ENCODE results near the gene MPP2.

Gene MPP2

DNA sequence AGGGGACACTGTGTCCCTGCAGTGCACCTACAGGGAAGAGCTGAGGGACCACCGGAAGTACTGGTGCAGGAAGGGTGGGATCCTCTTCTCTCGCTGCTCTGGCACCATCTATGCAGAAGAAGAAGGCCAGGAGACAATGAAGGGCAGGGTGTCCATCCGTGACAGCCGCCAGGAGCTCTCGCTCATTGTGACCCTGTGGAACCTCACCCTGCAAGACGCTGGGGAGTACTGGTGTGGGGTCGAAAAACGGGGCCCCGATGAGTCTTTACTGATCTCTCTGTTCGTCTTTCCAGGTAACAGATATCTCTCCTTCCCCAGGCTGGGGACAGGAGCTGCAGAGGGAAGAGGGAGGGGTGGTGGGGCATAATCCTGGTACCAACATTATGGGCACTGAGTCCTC lies 58.7 kb downstream of the MPP2 start:
- H3K79me2 ChIP-seq (ENCODE audit: insufficient read depth, low read length) = no peaks in the 10 kb centered on the region
- no peaks in the 10 kb centered on the region for H3K9me2 ChIP-seq (replicated peaks; ENCODE audit: insufficient read depth, low read length)
- TF ChIP-seq EZH2phosphoT487 (conservative IDR thresholded peaks at IDR 0.05; ENCODE audit: low read length) = no peak
- TF ChIP-seq, protein P1, sequence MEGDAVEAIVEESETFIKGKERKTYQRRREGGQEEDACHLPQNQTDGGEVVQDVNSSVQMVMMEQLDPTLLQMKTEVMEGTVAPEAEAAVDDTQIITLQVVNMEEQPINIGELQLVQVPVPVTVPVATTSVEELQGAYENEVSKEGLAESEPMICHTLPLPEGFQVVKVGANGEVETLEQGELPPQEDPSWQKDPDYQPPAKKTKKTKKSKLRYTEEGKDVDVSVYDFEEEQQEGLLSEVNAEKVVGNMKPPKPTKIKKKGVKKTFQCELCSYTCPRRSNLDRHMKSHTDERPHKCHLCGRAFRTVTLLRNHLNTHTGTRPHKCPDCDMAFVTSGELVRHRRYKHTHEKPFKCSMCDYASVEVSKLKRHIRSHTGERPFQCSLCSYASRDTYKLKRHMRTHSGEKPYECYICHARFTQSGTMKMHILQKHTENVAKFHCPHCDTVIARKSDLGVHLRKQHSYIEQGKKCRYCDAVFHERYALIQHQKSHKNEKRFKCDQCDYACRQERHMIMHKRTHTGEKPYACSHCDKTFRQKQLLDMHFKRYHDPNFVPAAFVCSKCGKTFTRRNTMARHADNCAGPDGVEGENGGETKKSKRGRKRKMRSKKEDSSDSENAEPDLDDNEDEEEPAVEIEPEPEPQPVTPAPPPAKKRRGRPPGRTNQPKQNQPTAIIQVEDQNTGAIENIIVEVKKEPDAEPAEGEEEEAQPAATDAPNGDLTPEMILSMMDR (IDR thresholded peaks at IDR 0.05; ENCODE audit: insufficient read depth, low read length, poor library complexity, severe bottlenecking) = no peak
- H3K27ac ChIP-seq (ENCODE audit: low read depth, low read length) = no peak overlapping the region
- no peaks in the 10 kb centered on the region for H4K20me1 ChIP-seq (ENCODE audit: low read depth, low read length)
- no peaks in the 10 kb centered on the region for H3K9me3 ChIP-seq (ENCODE audit: insufficient read depth, low read length)
- H3K4me3 ChIP-seq (ENCODE audit: insufficient read depth, low read length, poor library complexity, severe bottlenecking) = no peak overlapping the region
- peaks cover 2% of the 10 kb centered on the region; the same call in 1 of the 2 replicates for H3K27me3 ChIP-seq (ENCODE audit: low read length)
- H3K36me3 ChIP-seq (ENCODE audit: low read length) = no peaks in the 10 kb centered on the region
- no peaks in the 10 kb centered on the region for H3F3A ChIP-seq (ENCODE audit: insufficient read depth)
- no peak overlapping the region for H3K9ac ChIP-seq (ENCODE audit: low read length)
- no peak overlapping the region for H2AFZ ChIP-seq (ENCODE audit: low read depth, low read length, severe bottlenecking)
- no peak overlapping the region for H3K4me2 ChIP-seq (ENCODE audit: low read depth, low read length, poor library complexity, severe bottlenecking)

DNA sequence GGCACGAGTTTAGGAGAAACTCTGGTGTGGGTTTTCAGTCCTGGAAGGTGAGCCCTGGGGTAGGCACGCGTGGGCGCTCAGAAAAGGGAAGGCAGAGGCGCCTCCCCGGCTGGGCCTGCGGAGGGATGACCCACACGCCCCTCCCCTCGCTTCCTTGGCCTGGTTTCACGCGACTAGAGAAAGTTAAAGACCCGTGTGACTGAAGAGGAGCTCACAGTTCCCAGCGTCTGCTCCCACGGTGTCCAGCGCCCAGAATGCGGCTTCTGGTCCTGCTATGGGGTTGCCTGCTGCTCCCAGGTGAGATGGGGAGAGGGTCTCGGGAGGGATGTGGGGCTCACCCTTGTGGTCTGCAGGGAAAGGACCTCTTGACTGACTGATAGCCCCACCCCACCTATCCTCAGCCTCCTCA lies 60.4 kb downstream of the MPP2 start, which contains the start of gene CD300LG:
CD300LG (plus strand) TSS at position 214 of the 409 bp plus-strand sequence; CDS start at position 255, 41 bp downstream.
- no peaks in the 10 kb centered on the region for H3K79me2 ChIP-seq (ENCODE audit: insufficient read depth, low read length)
- no peak within 1 kb of the TSS for H3K9ac ChIP-seq (ENCODE audit: low read length)
- H3F3A ChIP-seq (ENCODE audit: insufficient read depth) = no peaks in the 10 kb centered on the region
- no peaks in the 10 kb centered on the region for H3K36me3 ChIP-seq (ENCODE audit: low read length)
- no peak within 1 kb of the TSS for H3K4me2 ChIP-seq (ENCODE audit: low read depth, low read length, poor library complexity, severe bottlenecking)
- H4K20me1 ChIP-seq (ENCODE audit: low read depth, low read length) = no peaks in the 10 kb centered on the region
- no peak within 1 kb of the TSS for H2AFZ ChIP-seq (ENCODE audit: low read depth, low read length, severe bottlenecking)
- no peak within 1 kb of the TSS for H3K27ac ChIP-seq (ENCODE audit: low read depth, low read length)
- H3K9me2 ChIP-seq (replicated peaks; ENCODE audit: insufficient read depth, low read length) = no peaks in the 10 kb centered on the region
- H3K9me3 ChIP-seq (ENCODE audit: insufficient read depth, low read length) = no peaks in the 10 kb centered on the region
- H3K27me3 ChIP-seq (ENCODE audit: low read length) = peaks cover 2% of the 10 kb centered on the region; the same call in 1 of the 2 replicates
- TF ChIP-seq EZH2phosphoT487 (conservative IDR thresholded peaks at IDR 0.05; ENCODE audit: low read length) = no peak
- TF ChIP-seq, protein P1 (IDR thresholded peaks at IDR 0.05; ENCODE audit: insufficient read depth, low read length, poor library complexity, severe bottlenecking) = no peak
- no peak within 1 kb of the TSS for H3K4me3 ChIP-seq (ENCODE audit: insufficient read depth, low read length, poor library complexity, severe bottlenecking)

DNA sequence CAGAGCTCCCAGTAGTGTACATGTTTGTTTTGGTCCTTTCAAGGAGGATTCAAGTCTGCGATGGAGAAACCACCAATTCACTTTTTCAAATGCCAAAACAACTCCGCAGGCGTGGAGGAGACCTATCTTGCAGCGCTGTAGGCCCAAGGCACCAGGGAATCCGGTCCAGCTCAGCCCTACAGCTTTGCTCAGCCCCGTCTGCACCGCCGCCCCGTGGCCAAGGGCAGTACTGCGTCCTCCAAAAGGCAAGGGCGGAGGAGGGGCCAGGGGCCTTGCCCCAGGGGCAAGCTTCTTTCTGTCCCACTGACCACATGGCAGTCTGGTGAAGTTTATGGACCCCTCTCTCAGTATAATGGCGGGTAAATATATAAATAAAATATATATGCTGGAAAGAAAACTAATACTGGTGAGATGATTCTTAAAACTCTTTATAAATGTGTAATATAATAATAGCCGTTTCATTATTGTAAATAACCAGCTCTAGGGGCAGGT lies 61.1 kb downstream of the MPP2 start:
- H3K9ac ChIP-seq (ENCODE audit: low read length) = no peak overlapping the region
- no peaks in the 10 kb centered on the region for H3K36me3 ChIP-seq (ENCODE audit: low read length)
- TF ChIP-seq EZH2phosphoT487 (conservative IDR thresholded peaks at IDR 0.05; ENCODE audit: low read length) = no peak
- TF ChIP-seq, protein P1 (IDR thresholded peaks at IDR 0.05; ENCODE audit: insufficient read depth, low read length, poor library complexity, severe bottlenecking) = peak; percentile 95
- no peaks in the 10 kb centered on the region for H4K20me1 ChIP-seq (ENCODE audit: low read depth, low read length)
- no peak overlapping the region for H3K4me2 ChIP-seq (ENCODE audit: low read depth, low read length, poor library complexity, severe bottlenecking)
- no peak overlapping the region for H2AFZ ChIP-seq (ENCODE audit: low read depth, low read length, severe bottlenecking)
- H3F3A ChIP-seq (ENCODE audit: insufficient read depth) = no peaks in the 10 kb centered on the region
- no peak overlapping the region for H3K27ac ChIP-seq (ENCODE audit: low read depth, low read length)
- no peaks in the 10 kb centered on the region for H3K9me3 ChIP-seq (ENCODE audit: insufficient read depth, low read length)
- H3K9me2 ChIP-seq (replicated peaks; ENCODE audit: insufficient read depth, low read length) = no peaks in the 10 kb centered on the region
- H3K79me2 ChIP-seq (ENCODE audit: insufficient read depth, low read length) = no peaks in the 10 kb centered on the region
- H3K27me3 ChIP-seq (ENCODE audit: low read length) = peaks cover 1% of the 10 kb centered on the region; the same call in 1 of the 2 replicates
- no peak overlapping the region for H3K4me3 ChIP-seq (ENCODE audit: insufficient read depth, low read length, poor library complexity, severe bottlenecking)
